HepG2 (cell line): ENCODE measurements around the gene CES1. TPM values are rescaled to one million over a fixed set of nuclear protein-coding genes. Genes with fewer than 3 reads are reported as not detected.
A peak's percentile ranks its signal among the peaks of the same experiment; 100 is the strongest.

Source experiments
- CEBPB ChIP-seq: IDR thresholded peaks from 2 replicates; pipeline ENCODE4 v1.6.1; 2011; ENCODE audit warnings: low read depth, low read length, improper control_type of control experiment, borderline replicate concordance
- DPF2 ChIP-seq: sonication (generic); formaldehyde crosslinking; IDR thresholded peaks from 2 replicates; pipeline ENCODE4 v1.4.0; 2020; ENCODE audit warnings: mild to moderate bottlenecking, low read depth, missing genetic modification reagents, borderline replicate concordance
- EZH2 ChIP-seq: conservative IDR thresholded peaks from 2 replicates; pipeline ENCODE4 v1.6.1; 2012; ENCODE audit warnings: mild to moderate bottlenecking, low read depth, low read length, moderate library complexity
- FOSL2 ChIP-seq: sonication (generic); formaldehyde crosslinking; IDR thresholded peaks from 2 replicates; pipeline ENCODE4 v1.4.0; 2020; ENCODE audit warnings: missing genetic modification reagents
- GABPB1 ChIP-seq: IDR thresholded peaks from 2 replicates; pipeline ENCODE4 v1.6.1; 2016; ENCODE audit warnings: mild to moderate bottlenecking, missing genetic modification reagents, moderate library complexity, missing compliant biosample characterization
- MAF1 ChIP-seq: sonication (generic); formaldehyde crosslinking; IDR thresholded peaks from 2 replicates; pipeline ENCODE4 v1.5.0; 2020; ENCODE audit warnings: missing genetic modification reagents, borderline replicate concordance
- MAFK ChIP-seq, 2 experiments: IDR thresholded peaks in 1 of 2; conservative IDR thresholded peaks in 1 of 2; 2 replicates each; pipeline ENCODE4 v1.6.1; 2011; ENCODE audit warnings: improper control_type of control experiment in 2 of 2, low read length in 2 of 2
- NFE2L2 ChIP-seq: fragments of 150-350 bp; IDR thresholded peaks from 2 replicates; pipeline ENCODE4 v1.6.1; 2014; ENCODE audit warnings: low read length
- TGIF2 ChIP-seq: IDR thresholded peaks from 2 replicates; pipeline ENCODE4 v1.6.1; 2016; ENCODE audit warnings: control low read depth, missing compliant biosample characterization
- ZNF432 ChIP-seq: sonication (generic); formaldehyde crosslinking; IDR thresholded peaks from 2 replicates; pipeline ENCODE4 v1.5.0; 2020; ENCODE audit warnings: missing genetic modification reagents, mild to moderate bottlenecking, borderline replicate concordance
- ZNF747 ChIP-seq: sonication (generic); formaldehyde crosslinking; IDR thresholded peaks from 2 replicates; pipeline ENCODE4 v1.8.1; 2023; ENCODE audit warnings: missing genetic modification reagents, mild to moderate bottlenecking, borderline replicate concordance
- ZNF879 ChIP-seq: sonication (generic); formaldehyde crosslinking; IDR thresholded peaks from 2 replicates; pipeline ENCODE4 v1.8.1; 2023; ENCODE audit warnings: missing genetic modification reagents
- polyA plus RNA-seq, 8 experiments: library from polyadenylated mRNA; depleted of rRNA in 3 of 8; stranded (reverse) in 7 of 8; unstranded in 1 of 8; fragments of >200 nt; fragmentation: Illumina TruSeq in 4 of 8; extraction: Trizol in 4 of 8; gene quantifications; 2 replicates each; pipeline versions ENCODE4 v1.2.1 to v1.2.3, GENCODE V29; 2011 to 2016; ENCODE audit warnings: low read depth in 4 of 8, missing spikeins in 1 of 8, mixed read lengths in 1 of 8; ENCODE audit not compliant: insufficient read depth in 1 of 8
- total RNA-seq, 5 experiments: library from RNA; depleted of rRNA; stranded (reverse); fragments of >200 nt; fragmentation: Illumina TruSeq; extraction: Trizol; gene quantifications; 2 replicates each; pipeline ENCODE4 v1.2.3, GENCODE V29; 2016; ENCODE audit warnings: low read depth in 1 of 5
- TF ChIP-seq, protein P1 (sequence below): sonication (generic); formaldehyde crosslinking; IDR thresholded peaks from 2 replicates; pipeline ENCODE4 v1.9.0; 2021; ENCODE audit warnings: missing genetic modification reagents, borderline replicate concordance
- TF ChIP-seq, protein P2 (sequence below): sonication (generic); formaldehyde crosslinking; IDR thresholded peaks from 2 replicates; pipeline ENCODE4 v1.4.0; 2020; ENCODE audit warnings: missing genetic modification reagents
- TF ChIP-seq, protein P3 (sequence below): sonication (generic); formaldehyde crosslinking; IDR thresholded peaks from 2 replicates; pipeline ENCODE4 v1.8.0; 2022; ENCODE audit warnings: missing genetic modification reagents, mild to moderate bottlenecking, inconsistent platforms, borderline replicate concordance
- TF ChIP-seq, protein P4 (sequence below): IDR thresholded peaks from 2 replicates; pipeline ENCODE4 v1.4.0; 2020; ENCODE audit warnings: mild to moderate bottlenecking, missing genetic modification reagents

The CES1 gene
- total and polyA plus RNA-seq, 2 of the 13 experiments (the other 11 are each of a cell fraction or from before 2014, with no cell fraction given), result 136 to 198 TPM

DNA sequence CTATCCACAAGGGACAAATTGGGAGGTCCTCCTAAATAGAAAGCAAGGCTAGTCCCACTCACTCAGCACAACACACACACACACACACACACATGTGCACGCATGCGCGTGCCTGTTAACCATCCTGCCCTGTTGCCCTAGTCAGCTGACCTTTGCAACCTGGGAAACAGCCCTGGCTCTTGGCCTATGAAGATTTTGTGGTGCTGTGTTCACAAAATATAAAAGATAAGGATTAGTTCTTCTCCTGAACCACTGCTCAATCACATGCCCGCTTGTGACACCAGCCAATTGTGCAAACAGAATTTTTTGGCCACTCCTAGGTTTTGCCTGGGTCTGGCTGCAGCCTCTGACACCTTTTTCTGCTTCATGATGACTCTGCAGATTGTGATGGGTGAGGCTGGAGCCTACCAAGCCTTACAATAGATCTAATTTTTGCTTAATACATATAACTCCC is 3.3 kb upstream of the CES1 start (continued):
- TF ChIP-seq MAF1 (CRISPR knock-in tag), result no peak
- no peak for TF ChIP-seq DPF2
- TF ChIP-seq, protein P1, sequence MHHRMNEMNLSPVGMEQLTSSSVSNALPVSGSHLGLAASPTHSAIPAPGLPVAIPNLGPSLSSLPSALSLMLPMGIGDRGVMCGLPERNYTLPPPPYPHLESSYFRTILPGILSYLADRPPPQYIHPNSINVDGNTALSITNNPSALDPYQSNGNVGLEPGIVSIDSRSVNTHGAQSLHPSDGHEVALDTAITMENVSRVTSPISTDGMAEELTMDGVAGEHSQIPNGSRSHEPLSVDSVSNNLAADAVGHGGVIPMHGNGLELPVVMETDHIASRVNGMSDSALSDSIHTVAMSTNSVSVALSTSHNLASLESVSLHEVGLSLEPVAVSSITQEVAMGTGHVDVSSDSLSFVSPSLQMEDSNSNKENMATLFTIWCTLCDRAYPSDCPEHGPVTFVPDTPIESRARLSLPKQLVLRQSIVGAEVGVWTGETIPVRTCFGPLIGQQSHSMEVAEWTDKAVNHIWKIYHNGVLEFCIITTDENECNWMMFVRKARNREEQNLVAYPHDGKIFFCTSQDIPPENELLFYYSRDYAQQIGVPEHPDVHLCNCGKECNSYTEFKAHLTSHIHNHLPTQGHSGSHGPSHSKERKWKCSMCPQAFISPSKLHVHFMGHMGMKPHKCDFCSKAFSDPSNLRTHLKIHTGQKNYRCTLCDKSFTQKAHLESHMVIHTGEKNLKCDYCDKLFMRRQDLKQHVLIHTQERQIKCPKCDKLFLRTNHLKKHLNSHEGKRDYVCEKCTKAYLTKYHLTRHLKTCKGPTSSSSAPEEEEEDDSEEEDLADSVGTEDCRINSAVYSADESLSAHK, result no peak
- no peak for TF ChIP-seq GABPB1 (CRISPR knock-in tag)
- TF ChIP-seq TGIF2 (CRISPR knock-in tag), result peak; percentile 54; the same call in 1 of the 2 replicates
- no peak for TF ChIP-seq ZNF879 (CRISPR knock-in tag)
- peak; percentile 77 to 81 for TF ChIP-seq MAFK (conservative IDR thresholded peaks at IDR 0.05 in 1 of 2, IDR thresholded peaks at IDR 0.05 in 1 of 2; ENCODE audit: low read length in 2 of 2)
- TF ChIP-seq, protein P2, sequence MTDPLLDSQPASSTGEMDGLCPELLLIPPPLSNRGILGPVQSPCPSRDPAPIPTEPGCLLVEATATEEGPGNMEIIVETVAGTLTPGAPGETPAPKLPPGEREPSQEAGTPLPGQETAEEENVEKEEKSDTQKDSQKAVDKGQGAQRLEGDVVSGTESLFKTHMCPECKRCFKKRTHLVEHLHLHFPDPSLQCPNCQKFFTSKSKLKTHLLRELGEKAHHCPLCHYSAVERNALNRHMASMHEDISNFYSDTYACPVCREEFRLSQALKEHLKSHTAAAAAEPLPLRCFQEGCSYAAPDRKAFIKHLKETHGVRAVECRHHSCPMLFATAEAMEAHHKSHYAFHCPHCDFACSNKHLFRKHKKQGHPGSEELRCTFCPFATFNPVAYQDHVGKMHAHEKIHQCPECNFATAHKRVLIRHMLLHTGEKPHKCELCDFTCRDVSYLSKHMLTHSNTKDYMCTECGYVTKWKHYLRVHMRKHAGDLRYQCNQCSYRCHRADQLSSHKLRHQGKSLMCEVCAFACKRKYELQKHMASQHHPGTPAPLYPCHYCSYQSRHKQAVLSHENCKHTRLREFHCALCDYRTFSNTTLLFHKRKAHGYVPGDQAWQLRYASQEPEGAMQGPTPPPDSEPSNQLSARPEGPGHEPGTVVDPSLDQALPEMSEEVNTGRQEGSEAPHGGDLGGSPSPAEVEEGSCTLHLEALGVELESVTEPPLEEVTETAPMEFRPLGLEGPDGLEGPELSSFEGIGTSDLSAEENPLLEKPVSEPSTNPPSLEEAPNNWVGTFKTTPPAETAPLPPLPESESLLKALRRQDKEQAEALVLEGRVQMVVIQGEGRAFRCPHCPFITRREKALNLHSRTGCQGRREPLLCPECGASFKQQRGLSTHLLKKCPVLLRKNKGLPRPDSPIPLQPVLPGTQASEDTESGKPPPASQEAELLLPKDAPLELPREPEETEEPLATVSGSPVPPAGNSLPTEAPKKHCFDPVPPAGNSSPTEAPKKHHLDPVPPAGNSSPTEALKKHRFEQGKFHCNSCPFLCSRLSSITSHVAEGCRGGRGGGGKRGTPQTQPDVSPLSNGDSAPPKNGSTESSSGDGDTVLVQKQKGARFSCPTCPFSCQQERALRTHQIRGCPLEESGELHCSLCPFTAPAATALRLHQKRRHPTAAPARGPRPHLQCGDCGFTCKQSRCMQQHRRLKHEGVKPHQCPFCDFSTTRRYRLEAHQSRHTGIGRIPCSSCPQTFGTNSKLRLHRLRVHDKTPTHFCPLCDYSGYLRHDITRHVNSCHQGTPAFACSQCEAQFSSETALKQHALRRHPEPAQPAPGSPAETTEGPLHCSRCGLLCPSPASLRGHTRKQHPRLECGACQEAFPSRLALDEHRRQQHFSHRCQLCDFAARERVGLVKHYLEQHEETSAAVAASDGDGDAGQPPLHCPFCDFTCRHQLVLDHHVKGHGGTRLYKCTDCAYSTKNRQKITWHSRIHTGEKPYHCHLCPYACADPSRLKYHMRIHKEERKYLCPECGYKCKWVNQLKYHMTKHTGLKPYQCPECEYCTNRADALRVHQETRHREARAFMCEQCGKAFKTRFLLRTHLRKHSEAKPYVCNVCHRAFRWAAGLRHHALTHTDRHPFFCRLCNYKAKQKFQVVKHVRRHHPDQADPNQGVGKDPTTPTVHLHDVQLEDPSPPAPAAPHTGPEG, result no peak
- no peak for TF ChIP-seq ZNF432 (CRISPR knock-in tag)
- TF ChIP-seq NFE2L2, result peak; percentile 78
- no peak for TF ChIP-seq ZNF747 (CRISPR knock-in tag)
- no peak for TF ChIP-seq EZH2
- TF ChIP-seq, protein P3, sequence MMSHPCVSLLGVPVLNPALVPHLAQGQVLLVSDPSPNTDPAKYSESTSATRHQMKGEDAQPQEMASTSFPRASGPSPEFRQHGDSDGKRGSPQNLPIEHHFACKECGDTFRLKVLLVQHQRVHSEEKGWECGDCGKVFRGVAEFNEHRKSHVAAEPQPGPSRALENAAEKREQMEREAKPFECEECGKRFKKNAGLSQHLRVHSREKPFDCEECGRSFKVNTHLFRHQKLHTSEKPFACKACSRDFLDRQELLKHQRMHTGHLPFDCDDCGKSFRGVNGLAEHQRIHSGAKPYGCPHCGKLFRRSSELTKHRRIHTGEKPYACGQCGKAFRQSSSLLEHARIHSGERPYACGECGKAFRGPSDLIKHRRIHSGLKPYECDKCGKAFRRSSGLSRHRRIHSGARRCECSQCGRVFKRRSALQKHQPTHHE (CRISPR knock-in tag), result no peak
- TF ChIP-seq FOSL2, result peak; percentile 23; the same call in 1 of the 2 replicates
- 0 out of 2 replicates have a peak, but pooled peaks have one; percentile 12 for TF ChIP-seq CEBPB
- TF ChIP-seq, protein P4, sequence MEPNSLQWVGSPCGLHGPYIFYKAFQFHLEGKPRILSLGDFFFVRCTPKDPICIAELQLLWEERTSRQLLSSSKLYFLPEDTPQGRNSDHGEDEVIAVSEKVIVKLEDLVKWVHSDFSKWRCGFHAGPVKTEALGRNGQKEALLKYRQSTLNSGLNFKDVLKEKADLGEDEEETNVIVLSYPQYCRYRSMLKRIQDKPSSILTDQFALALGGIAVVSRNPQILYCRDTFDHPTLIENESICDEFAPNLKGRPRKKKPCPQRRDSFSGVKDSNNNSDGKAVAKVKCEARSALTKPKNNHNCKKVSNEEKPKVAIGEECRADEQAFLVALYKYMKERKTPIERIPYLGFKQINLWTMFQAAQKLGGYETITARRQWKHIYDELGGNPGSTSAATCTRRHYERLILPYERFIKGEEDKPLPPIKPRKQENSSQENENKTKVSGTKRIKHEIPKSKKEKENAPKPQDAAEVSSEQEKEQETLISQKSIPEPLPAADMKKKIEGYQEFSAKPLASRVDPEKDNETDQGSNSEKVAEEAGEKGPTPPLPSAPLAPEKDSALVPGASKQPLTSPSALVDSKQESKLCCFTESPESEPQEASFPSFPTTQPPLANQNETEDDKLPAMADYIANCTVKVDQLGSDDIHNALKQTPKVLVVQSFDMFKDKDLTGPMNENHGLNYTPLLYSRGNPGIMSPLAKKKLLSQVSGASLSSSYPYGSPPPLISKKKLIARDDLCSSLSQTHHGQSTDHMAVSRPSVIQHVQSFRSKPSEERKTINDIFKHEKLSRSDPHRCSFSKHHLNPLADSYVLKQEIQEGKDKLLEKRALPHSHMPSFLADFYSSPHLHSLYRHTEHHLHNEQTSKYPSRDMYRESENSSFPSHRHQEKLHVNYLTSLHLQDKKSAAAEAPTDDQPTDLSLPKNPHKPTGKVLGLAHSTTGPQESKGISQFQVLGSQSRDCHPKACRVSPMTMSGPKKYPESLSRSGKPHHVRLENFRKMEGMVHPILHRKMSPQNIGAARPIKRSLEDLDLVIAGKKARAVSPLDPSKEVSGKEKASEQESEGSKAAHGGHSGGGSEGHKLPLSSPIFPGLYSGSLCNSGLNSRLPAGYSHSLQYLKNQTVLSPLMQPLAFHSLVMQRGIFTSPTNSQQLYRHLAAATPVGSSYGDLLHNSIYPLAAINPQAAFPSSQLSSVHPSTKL, result no peak
